HuH-7 (cell line): ENCODE data around the gene WEE1.
"Not testable (repeated sequence)": the region's sequence is repeated elsewhere in the genome, so short reads cannot be mapped to it uniquely, and the experiment has no call there.

Source experiments
- DNase-seq: peaks from one replicate; pipeline ENCODE4 v3.0.0; 2011; ENCODE audit warnings: low spot score

The WEE1 gene

DNA sequence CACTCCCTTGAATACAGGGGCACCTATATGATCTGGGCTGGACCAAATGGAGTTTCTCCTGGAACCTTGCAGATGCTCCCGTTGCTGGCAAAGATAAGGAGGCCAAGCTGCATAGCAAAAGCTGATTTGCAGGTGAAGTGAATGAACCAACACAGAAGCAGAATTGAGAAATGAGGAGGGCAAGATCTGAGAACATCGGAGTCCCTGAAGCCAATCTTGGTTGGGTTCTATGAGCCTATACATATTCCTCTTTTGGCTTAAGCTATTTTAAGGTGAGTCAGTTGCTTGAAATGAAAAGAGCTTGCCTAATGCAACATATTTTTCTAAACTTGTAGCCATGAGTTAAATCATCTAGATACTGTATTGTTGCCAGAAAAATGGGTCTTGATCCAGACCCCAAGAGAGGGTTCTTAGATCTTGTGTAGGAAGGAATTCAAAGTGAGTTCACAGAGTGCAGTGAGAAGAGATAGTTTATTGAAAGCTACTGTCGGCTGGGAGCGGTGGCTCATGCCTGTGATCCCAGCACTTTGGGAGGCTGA, 23.5 kb downstream of the WEE1 start:
- no peak for DNase-seq

DNA sequence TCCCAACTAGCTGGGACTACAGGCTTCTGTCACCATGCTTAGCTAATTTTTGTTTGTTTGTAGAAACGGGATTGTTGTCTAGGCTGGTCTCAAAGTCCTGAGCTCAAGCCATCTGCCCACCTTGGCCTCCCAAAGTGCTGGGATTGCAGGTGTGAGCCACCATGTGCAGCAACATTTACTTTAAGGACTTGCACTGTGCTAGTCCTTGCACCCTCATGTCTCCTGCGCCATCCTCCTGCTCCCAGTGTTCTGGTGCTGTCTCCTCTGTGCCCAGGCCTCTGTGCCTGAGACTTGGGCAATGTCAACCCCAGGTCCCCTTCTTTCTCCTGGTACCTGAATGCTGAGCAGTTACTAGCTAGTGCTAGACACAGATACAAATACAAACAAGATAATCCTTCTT, 26.7 kb downstream of the WEE1 start:
- no peak for DNase-seq

DNA sequence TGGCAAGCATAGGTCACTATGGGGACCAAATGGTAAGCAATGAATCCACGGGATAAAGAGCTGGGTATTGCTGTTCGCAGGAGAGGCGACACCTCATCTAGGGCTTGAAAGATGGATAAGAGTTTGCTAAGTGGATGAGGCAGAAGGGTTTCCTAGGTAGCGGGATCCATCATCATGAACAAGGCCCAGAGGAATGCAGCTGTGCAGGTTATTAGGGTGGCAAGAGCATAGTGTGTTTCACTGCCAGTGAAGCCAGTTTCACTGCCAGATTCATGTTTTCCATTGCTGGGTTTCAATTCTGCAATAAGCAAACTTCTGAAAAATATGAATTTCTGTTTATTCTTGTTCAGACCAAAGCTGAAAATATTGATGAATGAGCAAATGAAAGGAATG, 27.2 kb downstream of the WEE1 start:
- no peak for DNase-seq

DNA sequence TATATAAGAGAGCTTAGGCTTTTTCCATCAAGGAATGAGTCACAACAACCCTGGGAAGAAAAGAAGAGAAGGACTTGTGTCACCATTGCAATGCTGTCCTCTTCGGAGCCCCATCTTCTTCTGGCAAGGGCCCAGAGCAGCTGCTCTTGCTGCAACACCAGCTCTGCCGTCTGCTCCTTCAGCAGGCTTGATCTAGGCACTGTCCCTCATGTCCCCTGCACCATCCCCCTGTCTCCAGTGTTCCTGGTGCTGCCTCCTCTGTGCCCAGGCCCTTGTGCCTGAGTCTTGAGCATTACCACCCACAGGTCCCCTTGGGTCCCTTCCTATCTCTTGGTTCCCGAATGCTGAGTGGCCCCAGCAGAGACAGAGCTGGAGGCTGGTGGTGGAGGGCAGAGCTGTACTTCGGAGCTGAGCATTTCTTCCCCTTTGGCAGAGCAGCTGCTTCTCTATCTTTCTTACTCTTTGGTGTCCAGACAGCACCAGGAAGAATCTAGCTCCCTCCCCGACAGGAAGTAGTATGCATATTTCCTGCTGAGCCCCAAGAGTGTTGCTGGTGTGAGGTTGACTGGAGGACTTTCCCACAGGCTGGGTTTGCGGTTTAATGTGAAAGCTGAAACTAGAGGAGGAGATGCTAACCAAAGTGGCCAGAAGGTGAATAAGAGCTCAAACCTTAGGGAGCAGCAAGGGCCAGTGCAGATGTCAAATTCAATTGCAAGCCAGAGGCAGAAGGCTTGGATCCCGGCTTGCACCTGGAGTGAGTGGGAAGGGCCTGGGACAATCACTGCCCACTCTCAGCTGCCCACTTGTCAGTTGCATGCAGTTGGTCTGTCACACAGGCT, 27.8 kb downstream of the WEE1 start:
- no peak for DNase-seq

DNA sequence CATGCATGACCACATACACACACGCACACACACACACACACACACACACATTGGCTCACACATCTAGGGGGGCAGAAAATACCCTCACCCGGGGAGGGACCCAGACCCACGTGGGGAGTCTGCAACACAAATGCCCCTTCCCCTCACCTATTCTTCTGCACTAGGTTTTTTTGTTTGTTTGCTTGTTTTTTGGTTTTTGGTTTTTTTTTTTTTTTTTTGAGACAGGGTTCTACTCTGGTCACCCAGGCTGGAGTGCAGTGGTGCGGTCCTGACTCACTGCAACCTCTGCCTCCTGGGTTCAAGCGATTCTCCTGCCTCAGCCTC, 28.4 kb downstream of the WEE1 start:
- no peak for DNase-seq

DNA sequence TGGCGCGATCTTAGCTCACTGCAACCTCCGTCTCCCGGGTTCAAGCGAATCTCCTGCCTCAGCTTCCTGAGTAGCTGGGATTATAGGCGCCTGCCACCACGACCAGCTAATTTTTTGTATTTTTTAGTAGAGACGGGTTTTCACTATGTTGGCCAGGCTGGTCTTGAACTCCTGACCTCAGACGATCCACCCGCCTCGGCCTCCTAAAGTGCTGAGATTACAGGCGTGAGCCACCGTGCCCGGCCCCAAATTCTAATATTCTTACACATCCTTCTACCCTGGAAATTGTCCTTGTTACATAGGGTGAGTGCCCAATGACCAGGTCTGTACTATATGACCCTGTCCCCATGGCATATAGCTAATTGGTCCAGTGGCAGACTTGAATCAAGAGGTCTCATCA, 29.7 kb downstream of the WEE1 start:
- not testable (repeated sequence) for DNase-seq

DNA sequence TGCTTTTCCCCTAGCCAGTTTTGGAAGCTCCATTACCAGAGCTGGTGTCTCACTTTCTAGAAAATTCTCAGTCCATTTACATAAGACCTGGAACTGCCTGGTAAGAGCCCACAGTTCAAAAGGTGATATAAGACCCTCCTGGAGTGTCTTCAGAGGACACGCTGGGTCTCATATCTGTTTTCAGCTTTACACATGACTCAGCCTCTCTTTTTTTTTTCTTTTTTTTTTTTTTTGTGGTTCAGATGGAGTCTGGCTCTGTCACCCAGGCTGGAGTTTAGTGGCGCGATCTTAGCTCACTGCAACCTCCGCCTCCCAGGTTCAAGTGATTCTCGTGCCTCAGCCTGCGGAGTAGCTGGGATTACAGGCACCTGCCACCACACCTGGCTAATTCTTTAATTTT, 30.7 kb downstream of the WEE1 start:
- no peak for DNase-seq

DNA sequence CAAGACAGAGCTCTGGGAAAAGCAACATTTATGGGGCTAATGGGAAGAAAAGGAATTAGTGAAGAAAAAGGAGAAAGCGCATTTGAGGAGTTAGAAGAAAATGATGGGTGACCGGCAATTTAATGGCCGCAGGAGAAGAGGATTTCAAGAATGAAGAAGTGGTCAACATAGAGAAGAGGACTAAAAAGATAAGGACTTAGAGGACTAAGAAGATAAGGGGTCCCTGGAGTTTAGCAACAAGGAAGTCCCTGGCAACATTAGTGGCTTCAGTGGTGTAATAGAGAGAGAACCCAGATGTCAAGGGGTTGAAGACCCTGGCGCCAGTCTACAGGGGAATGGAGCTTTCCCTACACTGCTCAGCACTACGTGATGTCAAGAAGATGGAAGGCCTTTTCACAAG, 32.3 kb downstream of the WEE1 start:
- no peak for DNase-seq

DNA sequence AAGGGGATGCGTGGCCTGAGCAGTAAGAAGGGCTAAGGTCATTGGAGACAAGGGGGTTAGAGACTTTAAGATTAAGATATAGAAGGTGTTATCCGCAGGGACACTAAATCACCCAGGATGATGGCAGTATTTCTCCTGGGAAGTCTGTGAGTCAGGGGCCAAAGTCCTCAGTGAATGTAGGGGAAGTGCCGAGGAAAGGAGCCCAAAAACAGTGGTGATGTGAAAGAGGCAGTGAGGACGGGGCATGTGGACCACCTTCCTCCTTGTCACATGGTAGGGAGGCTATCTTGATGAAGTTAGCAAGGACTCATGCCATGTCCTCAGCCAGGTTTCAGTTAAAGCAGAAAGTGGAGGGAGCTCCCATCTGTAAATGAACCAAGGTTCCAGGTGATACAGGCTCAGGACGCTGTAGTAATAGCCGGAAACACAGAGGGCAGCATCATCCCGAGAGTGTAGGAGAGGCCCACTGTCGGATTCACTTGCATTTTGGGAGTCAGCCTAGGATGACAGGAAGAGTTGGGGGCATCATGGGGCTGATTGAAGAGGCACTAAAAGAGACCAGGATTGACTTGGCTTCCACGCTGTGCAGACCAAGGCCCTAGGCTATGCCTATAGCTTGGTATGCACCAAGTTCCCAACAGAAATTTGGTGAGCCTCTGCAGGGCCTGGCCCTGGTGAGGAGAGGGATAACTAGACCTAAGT, 33.5 kb downstream of the WEE1 start:
- peak; percentile 43 for DNase-seq

DNA sequence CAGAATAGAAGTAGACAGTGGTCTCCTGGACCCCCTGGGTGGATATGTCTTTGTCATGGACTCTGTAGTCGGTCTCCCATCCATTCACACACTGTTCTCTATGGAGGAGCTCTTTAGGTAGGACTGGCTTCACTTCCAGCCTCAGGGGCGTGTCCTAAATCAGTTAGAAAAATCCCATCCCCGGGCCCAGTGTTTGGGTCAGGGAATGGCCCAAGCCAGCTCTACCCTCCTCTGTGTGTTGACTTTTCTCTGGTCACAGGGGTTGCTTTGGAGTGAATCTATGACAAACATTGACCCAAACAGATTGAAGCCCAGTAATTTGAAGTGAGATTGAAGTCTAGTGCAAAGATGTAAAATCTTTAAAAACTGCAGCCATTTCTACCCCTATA, 34.0 kb downstream of the WEE1 start:
- DNase-seq: no peak

DNA sequence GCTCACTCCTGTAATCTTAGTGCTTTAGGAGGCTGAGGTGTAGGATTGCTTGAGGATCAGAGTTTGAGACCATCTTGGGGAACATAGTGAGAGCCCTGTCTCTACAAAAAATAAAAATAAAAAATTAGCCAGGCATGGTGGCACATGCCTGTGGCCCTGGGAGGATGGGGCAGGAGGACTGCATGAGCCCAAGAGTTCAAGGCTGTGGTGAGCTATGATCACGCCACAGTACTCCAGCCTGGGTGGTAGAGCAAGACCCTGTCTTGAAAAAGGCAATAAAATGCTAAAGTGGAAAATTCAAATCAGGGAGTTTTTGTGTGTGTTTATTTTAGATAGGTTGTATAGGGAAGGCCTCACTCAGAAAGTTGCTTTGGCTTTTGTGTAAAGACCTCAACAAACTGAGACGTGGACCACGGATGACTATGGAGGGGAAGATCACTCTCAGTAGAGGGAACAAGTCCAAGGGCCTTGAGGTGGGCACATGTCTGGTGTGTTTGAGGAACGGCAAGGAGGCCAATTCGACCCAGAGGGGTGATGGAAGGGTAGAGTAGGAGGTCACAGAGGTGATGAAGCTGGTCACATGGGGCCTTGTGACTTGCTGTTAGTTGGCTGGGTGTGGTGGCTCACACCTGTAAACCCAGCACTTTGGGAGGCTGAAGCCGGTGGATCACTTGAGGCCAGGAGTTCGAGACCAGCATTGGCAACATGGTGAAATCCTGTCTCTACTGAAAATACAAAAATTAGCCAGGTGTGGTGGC, 35.7 kb downstream of the WEE1 start:
- DNase-seq: no peak

DNA sequence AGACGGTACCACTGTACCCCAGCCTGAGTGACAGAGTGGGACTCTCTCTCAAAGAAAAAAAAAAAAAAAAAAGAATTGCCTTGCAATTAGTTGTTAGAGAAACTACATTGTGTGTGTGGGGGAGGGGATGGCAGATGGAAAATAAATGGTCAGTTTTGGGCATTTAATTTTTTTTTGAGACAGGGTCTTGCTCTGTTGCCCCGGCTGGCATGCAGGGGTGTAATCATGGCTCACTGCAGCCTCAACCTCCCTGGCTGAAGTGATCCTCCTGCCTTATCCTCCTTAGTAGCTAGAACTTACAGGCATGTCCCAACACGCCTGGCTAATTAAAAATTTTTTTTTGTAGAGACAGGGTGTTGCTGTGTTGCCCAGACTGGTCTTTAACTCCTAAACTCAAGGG, 36.4 kb downstream of the WEE1 start:
- DNase-seq: no peak

DNA sequence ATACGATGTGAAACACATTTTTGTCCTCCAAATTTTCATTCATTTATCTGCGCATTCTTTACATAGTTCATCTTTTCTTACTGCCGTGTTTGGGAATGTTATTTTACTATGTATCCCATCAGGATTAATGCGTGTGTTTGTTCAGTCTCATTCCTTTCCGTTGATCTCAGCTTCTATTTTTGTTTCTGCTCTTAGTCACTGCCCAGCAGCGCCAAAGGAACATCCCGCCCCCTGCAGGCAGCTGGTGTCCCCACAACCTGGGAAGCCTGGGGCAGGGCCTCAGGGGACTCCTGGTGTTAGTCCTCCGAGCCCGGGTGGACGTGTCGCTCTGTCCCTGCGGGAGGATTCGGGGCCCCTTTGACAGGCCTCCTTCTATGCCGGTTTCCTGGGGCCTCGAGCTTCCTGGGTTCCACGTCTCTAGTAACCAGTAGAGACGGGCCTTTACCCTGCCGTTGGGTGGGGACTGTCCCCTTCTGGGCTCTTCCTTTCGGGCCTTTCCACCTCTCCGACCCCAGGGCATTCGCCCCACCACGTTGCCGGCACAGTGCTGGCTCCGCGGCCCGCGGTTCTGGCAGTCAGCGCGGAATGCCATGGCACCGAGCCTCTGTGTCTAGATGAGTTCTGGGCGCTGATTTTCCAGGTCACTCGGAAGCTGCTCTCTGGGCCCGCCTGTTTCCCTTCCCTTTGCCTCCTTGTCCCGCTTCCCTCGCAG, 39.8 kb downstream of the WEE1 start:
- DNase-seq: peak; percentile 92

DNA sequence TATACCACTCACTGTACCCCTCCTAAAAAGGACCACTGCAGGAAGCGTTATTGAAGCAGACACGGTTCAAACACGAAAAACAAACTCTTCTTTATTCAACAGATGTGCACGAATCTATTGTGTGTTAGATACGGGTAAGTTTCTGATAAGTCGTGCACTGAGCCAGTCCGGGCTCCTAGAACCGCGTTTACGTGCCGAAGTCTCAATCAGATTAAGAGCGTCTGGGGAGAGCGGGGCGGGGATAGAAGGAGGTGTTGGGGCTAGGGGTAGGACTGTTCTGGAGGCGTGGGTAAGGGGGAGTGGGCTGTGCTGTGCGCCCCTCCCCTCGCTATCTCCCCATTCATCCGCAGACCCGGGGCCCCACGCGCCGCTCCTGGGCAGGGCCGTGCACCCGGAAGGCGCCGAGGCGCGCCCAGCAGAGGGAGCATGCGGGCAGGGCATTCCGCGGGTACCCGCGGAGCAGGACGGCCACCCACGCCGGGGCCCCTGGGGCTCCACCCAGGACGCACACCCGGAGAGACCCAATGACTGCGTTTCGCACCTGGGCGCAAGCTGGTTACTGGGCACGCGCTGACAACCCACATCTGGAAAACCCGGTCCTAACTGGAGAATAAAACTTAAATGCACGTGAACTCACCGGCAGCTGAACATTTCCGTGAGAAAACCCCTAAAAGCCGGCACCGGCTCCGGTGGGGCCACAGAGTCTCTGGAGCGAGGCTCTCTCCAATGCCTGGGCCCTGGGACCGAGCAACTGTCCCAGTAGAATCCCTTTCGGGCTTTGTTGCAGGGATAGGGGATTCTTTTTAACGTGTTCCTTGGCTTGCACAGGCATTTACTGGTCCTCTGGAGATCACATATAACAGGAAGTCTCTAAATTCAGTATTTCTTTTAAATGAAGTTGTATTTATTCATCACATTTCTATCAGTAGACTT, 40.6 kb downstream of the WEE1 start:
- peak; percentile 85 for DNase-seq

DNA sequence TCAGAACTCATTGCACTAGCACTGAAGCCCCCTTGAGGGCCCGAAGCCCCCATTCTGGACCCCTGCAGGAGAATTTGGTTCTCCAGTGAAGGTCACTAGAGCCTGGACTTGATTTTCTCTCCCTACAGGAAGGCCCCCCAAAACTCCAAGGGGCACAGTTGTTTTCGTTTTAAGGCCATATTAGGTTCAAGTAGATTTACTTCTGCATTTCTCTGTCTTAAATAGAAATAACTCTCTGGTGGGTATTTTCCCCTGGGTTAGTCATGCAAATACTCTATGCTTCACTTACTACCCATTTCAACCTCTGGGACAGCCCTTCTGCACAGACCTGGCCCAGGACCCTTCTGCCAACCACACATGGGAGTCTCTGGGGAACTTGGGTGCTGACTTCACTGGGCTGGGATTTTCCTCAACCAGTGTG, 41.6 kb downstream of the WEE1 start:
- no peak for DNase-seq

DNA sequence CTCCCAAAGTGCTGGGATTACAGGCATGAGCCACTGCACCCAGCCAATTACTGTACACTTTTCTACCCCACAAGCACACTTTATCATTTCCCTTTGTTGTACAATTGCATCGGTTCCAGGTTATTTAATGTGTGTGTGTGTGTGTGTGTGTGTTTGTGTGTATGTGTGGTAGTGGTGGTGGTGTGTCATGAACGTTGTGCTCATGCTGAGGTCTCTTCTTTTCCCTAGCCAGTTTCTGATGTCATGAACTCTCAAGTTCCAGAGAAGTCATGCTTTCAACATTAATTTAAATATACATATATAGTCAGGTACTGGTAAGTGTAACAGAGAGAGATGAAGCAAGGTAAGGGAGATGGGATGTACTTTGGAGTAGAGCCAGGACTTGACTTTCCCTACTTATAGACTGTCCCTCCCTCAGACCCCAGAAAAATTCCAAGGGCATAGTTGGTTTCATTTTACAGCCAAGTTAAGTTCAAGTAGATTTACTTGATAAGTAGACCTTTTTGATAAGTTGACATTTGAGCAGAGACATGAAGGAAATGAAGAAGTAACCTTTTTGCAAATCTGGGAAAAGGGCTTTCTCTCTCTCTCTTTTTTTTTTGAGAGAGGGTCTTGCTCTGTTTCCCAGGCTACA, 42.7 kb downstream of the WEE1 start:
- no peak for DNase-seq

DNA sequence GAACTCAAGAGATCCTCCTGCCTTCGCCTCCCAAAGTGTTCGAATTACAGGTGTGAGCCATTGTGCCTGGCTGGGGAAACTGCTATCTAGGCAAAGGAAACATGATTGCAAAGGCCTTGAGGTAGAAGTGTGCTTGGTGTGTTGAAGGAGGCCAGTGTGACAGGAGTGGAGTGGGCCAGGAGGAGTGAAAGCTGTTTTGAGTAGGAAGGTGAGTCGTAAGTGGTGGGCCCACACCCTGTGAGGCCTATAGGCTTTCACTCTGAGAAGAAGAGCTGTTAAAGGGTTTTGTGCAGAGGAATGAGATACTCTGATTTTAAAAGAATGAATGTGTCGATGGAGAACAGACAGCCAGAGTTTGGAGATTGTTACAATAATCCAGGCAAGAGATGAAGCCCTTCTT, 43.4 kb downstream of the WEE1 start:
- DNase-seq: no peak

DNA sequence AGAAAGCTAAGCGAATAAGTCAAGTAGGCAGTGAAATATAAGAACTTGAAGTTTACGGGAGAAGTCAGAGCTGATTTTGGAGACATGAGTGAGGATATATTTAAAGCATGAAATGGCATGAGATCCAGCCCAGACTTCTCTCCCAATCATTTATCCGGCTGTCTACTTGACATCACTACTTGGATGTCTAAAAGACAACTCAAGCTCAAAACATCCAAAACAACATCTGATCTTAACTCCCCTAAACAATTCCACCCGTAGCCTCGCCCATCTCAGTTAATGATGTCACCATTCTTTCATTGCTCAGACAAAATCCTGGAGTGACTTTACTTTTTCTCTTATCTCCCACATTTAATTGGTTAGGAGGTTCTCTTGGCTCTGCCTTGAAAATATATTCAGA, 44.5 kb downstream of the WEE1 start:
- DNase-seq: no peak

DNA sequence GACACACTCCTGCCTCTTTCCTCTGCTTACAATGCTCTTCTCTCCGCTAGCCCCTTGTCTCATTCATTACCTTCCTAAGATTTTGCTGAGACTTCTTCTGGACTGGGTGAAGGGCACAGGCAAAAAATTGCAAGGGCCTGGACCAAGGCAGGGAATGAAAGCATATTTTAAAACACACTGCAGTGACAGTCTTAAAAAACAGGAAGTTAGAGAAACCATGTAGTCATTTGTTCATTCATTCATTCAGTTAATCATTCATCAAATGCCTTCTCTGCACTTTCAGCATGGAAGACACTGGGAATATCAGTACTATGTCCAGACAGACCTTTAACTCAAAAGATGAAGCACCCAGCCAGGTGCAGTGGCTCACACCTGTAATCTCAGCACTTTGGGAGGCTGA, 45.5 kb downstream of the WEE1 start:
- DNase-seq: no peak

DNA sequence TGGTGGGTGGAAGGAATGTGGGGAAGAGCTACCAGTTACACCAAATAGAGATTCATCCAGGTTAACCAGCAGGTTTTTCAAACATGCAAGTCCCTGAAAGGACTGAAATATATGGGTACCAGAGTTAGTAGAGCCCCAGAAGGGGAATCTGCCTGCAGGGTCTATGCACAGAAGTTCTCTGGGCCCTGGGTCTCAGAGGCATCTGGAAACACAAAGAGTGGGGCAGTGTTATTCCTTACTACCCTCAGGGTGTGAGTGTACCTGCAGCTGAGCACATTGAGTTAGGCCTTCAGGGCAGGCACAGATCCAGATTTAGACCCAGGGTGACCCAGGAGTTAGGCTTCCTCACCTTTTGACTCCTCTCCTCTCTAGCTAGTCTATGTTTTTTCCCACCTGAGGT, 46.5 kb downstream of the WEE1 start:
- DNase-seq: no peak

DNA sequence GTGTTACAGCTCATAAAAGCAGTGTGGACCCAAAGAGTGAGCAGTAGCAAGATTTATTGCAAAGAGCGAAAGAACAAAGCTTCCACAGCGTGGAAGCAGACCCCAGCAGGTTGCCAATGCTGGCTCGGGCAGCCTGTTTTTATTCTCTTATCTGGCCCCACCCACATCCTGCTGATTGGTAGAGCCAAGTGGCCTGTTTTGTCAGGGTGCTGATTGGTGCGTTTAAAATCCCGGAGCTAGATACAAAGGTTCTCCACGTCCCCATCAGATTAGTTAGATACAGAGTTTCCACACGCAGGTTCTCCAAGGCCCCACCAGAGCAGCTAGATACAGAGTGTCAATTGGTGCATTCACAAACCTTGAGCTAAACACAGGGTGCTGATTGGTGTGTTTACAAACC, 48.9 kb downstream of the WEE1 start:
- not testable (repeated sequence) for DNase-seq
